Activated CD4-positive, alpha-beta T cell treated with anti-CD3 and anti-CD28 coated beads, Interleukin-10, Interleukin-2, amounts not matched to agents 100 ng/mL and 50 ng/mL, durations not matched to agents 16 hours and 8 hours (primary cell): ENCODE results near the gene MPZL2.

Experiments used
- DNase-seq: peaks from one replicate; pipeline ENCODE4 v3.0.0-alpha.2; 2020

Gene MPZL2

GRCh38 chr11:118240999-118241763, 22.9 kb downstream of the MPZL2 start:
- peak; percentile 94 for DNase-seq

GRCh38 chr11:118239509-118240205, 24.4 kb downstream of the MPZL2 start:
- DNase-seq = no peak

GRCh38 chr11:118238929-118239328, 25.2 kb downstream of the MPZL2 start:
- DNase-seq = peak; percentile 59

- no peak for DNase-seq
These were observed 25.7 kb downstream of the MPZL2 start for GRCh38 chr11:118238421-118238820.

- no peak for DNase-seq
These were observed 27.9 kb downstream of the MPZL2 start for GRCh38 chr11:118236170-118236569.

- no peak for DNase-seq
These were observed 29.3 kb downstream of the MPZL2 start for GRCh38 chr11:118234833-118235232.

- no peak for DNase-seq
These were observed 30.2 kb downstream of the MPZL2 start for GRCh38 chr11:118233850-118234249.

GRCh38 chr11:118233377-118233776, 30.7 kb downstream of the MPZL2 start:
- DNase-seq = no peak

GRCh38 chr11:118232659-118233058, 31.4 kb downstream of the MPZL2 start:
- DNase-seq = peak; percentile 62

GRCh38 chr11:118231461-118231860, 32.6 kb downstream of the MPZL2 start:
- DNase-seq = no peak

- DNase-seq = no peak
These were observed 34.0 kb downstream of the MPZL2 start for GRCh38 chr11:118230088-118230487.

GRCh38 chr11:118229274-118229847, 34.7 kb downstream of the MPZL2 start:
- no peak for DNase-seq

- DNase-seq = peak; percentile 89
These were observed 36.0 kb downstream of the MPZL2 start for GRCh38 chr11:118227865-118228785.

- DNase-seq = peak; percentile 79
These were observed 37.3 kb downstream of the MPZL2 start for GRCh38 chr11:118226781-118227180.

- DNase-seq = no peak
These were observed 37.8 kb downstream of the MPZL2 start for GRCh38 chr11:118226296-118226695.

GRCh38 chr11:118224511-118225188, 39.4 kb downstream of the MPZL2 start, which contains the start of gene JAML:
Gene JAML (minus strand): TSS chr11:118225011. CDS start chr11:118214866, 10,145 bp downstream.
- peak; percentile 92 for DNase-seq

- peak; percentile 64 for DNase-seq
These were observed 40.1 kb downstream of the MPZL2 start for GRCh38 chr11:118223992-118224391.

GRCh38 chr11:118223570-118223969, 40.5 kb downstream of the MPZL2 start:
- peak; percentile 62 for DNase-seq

GRCh38 chr11:118222437-118222836, 41.7 kb downstream of the MPZL2 start:
- DNase-seq = no peak

GRCh38 chr11:118221419-118221818, 42.7 kb downstream of the MPZL2 start:
- no peak for DNase-seq

GRCh38 chr11:118219732-118220131, 44.4 kb downstream of the MPZL2 start:
- no peak for DNase-seq

GRCh38 chr11:118219244-118219643, 44.9 kb downstream of the MPZL2 start:
- no peak for DNase-seq
